Measurements from ENCODE around the gene CACTIN.
A peak's percentile ranks its signal among the peaks of the same experiment; 100 is the strongest.

CACTIN gene

DNA sequence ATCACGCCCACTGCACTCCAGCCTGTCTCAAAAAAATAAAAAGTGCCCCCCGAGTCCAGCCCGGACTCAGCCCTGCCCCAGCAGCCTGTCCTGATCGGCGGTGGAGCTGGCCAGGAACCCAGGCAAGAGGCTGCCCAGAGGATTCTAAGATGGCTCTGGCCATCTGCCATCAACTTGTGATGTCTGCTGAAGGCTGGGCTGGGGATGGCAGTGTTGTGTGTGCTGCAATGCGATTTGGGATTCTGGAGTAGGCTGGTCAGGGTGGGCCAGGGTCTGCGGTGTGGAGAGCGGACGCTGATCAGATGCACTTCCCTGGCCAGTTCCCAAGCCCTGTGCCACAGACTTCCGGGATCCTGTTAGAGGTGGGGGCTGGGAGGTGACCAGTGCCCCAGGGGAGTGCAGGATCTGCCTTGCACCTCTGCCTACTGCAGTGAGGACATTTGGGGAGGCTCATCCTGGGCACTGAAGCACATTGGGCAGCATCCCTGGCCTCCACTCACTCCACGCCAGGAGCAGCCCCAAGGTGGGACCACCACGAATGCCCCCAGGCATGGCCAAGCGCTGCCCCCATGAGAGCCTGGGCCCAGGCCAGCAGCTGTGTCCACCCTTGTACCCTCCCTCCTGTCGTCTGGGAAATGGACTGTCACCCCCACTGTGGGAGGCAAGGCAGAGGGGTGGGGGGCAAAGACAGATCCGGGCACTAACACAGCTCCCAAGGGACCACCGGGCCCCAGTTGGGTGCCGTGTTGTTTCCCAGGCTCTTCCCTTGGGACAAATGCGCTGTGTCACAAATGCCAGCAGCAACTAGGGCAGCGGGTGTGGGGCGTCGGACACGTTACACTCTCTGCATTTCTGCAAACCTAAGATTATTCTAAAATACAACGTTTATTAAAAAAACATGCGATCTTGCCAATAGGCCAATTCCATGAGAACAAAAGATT lies 16.5 kb downstream of the CACTIN start:
- no peak overlapping the region for H3K27ac ChIP-seq
- no peaks in the 10 kb centered on the region for H3K27me3 ChIP-seq (ENCODE audit: control insufficient read depth, insufficient read depth, low read length)
- no peak overlapping the region for H2AFZ ChIP-seq
- no peak overlapping the region for H3K9ac ChIP-seq
- no peaks in the 10 kb centered on the region for H3K79me2 ChIP-seq
- TF ChIP-seq, protein P1, sequence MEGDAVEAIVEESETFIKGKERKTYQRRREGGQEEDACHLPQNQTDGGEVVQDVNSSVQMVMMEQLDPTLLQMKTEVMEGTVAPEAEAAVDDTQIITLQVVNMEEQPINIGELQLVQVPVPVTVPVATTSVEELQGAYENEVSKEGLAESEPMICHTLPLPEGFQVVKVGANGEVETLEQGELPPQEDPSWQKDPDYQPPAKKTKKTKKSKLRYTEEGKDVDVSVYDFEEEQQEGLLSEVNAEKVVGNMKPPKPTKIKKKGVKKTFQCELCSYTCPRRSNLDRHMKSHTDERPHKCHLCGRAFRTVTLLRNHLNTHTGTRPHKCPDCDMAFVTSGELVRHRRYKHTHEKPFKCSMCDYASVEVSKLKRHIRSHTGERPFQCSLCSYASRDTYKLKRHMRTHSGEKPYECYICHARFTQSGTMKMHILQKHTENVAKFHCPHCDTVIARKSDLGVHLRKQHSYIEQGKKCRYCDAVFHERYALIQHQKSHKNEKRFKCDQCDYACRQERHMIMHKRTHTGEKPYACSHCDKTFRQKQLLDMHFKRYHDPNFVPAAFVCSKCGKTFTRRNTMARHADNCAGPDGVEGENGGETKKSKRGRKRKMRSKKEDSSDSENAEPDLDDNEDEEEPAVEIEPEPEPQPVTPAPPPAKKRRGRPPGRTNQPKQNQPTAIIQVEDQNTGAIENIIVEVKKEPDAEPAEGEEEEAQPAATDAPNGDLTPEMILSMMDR (IDR thresholded peaks at IDR 0.05), result no peak
- H3K9me3 ChIP-seq (ENCODE audit: control insufficient read depth, low read length), result no peaks in the 10 kb centered on the region
- no peaks in the 10 kb centered on the region for H3K36me3 ChIP-seq (ENCODE audit: control insufficient read depth, insufficient read depth, low read length)
- H3K4me1 ChIP-seq, result peaks cover 5% of the 10 kb centered on the region
- no peak overlapping the region for H3K4me2 ChIP-seq (ENCODE audit: low read length)
- H3K4me3 ChIP-seq (ENCODE audit: low read depth, low read length), result no peak overlapping the region

DNA sequence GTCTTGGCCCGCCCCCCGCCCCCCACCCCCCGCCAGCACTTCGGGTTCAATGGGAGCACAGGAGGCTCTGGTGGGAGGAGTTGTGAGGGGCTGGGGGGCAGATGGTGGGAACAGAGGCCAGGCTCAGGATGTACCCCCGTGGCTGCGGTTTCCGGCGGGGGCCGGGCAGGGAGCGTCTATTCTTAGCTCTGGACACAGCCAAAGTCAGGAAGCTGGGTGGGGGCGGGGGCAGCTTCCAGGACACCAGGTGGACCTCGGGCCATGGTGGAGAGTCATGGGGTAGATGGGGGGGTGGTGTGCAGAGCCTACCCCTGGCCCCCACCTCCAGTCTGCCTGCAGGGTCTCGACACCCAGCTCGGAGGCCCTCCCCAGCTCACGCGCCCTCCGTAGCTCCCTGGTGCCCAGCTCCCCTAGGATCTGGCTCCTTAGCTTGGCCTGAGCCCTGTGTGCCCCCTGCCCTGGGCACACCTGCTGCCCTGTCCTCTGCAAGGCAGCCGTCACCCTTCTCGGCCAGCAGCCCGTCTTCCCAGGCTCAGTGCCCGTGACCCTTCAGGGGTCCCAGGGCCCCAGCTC lies 17.8 kb downstream of the CACTIN start:
- Histone ChIP-seq H3K9me3 (ENCODE audit: control insufficient read depth, low read length) (no peaks in the 10 kb centered on the region), H3K79me2 (no peaks in the 10 kb centered on the region), H3K4me3 (ENCODE audit: low read depth, low read length) (no peak overlapping the region), H2AFZ (no peak overlapping the region), H3K27ac (peak overlapping the region; percentile 59), H3K4me2 (ENCODE audit: low read length) (no peak overlapping the region), H3K36me3 (ENCODE audit: control insufficient read depth, insufficient read depth, low read length) (no peaks in the 10 kb centered on the region), H3K4me1 (peaks cover 5% of the 10 kb centered on the region), H3K27me3 (ENCODE audit: control insufficient read depth, insufficient read depth, low read length) (no peaks in the 10 kb centered on the region), H3K9ac (no peak overlapping the region)
- TF ChIP-seq, protein P1 (IDR thresholded peaks at IDR 0.05), result no peak

DNA sequence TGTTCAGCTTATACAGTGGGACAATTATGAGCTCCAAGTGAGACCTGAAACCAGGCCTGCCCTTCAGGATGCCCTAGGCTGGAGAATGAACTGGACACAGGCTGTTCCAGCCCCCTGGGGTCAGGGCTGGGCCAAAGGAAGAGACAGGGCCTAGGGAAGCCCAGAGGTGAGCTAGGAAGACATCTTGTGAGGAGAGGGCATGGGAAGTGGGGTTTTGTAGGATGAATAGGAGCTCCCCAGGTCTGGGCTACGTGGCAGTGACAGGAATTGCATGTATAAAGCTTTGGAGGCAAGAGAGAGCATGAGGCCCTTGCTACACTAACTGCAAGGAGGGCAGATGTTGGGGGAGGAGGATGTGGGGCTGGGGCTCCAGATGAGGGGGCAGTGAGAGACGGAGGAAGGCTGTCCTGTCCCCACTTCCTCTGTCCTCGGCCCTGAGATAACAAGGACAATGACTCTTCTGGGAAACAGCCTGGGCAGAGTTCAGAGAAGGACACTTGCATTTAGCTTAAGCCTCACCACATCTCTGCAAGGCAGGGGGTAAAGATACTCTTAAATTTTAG lies 18.4 kb downstream of the CACTIN start:
- Histone ChIP-seq H3K9ac (no peak overlapping the region), H2AFZ (no peak overlapping the region), H3K79me2 (no peaks in the 10 kb centered on the region), H3K27ac (peak overlapping the region; percentile 75), H3K36me3 (ENCODE audit: control insufficient read depth, insufficient read depth, low read length) (no peaks in the 10 kb centered on the region), H3K4me3 (ENCODE audit: low read depth, low read length) (peak overlapping the region; percentile 68), H3K4me2 (ENCODE audit: low read length) (peak overlapping the region; percentile 88), H3K27me3 (ENCODE audit: control insufficient read depth, insufficient read depth, low read length) (no peaks in the 10 kb centered on the region), H3K4me1 (peaks cover 5% of the 10 kb centered on the region), H3K9me3 (ENCODE audit: control insufficient read depth, low read length) (no peaks in the 10 kb centered on the region)
- TF ChIP-seq, protein P1 (IDR thresholded peaks at IDR 0.05), result no peak

DNA sequence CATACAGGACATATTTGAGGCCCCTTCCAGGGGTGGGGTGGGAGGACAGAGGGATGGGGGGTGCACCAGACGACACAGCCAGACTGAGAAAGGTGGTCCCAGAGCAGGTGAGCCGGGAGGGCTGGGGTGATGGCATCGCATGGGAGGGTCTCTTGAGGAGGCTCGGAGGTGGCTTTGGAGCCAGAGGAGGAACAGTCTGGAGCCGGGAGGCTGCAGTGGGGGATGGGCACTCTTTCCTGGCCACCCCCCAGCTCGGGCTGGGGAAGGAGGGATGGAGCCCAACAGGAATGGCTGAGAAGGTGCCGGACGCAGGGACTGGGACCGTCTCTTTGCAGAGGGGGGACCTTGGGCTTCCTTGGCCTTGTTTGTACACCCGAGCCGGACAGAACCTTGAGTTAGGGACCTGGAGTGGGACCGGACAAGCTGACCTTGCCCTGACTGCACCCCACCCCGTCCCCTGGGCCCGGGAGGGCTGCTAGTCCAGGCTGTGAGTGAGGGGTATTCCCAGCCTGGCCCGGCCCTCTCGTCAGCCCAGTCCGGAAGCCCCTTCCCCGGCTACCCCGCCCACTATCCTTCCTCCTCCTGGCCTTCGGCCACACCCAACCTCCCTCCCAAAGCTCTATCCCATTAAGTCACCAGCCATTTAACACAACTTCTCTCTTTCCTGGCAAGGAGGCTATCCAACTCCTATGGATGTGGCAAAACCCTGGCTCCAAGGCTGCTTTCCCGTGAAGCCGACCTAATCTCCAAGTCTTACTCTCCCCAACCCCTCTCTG lies 19.1 kb downstream of the CACTIN start:
- Histone ChIP-seq H3K4me2 (ENCODE audit: low read length) (peak overlapping the region; percentile 88), H3K79me2 (no peaks in the 10 kb centered on the region), H3K36me3 (ENCODE audit: control insufficient read depth, insufficient read depth, low read length) (no peaks in the 10 kb centered on the region), H3K27me3 (ENCODE audit: control insufficient read depth, insufficient read depth, low read length) (no peaks in the 10 kb centered on the region), H2AFZ (peak overlapping the region; percentile 82), H3K27ac (peak overlapping the region; percentile 75), H3K9ac (peak overlapping the region; percentile 38), H3K4me1 (peaks cover 5% of the 10 kb centered on the region), H3K4me3 (ENCODE audit: low read depth, low read length) (peak overlapping the region; percentile 68), H3K9me3 (ENCODE audit: control insufficient read depth, low read length) (no peaks in the 10 kb centered on the region)
- TF ChIP-seq, protein P1 (IDR thresholded peaks at IDR 0.05), result no peak

All from parathyroid adenoma (tissue), 2 donors.